Retinal pigment epithelial cell (primary cell): ENCODE measurements around the gene FRMPD1.

Experiments used
- DNase-seq: peaks from one replicate; pipeline ENCODE4 v3.0.0-alpha.2; 2010; ENCODE audit warnings: low read depth
- H3K4me3 ChIP-seq: 2 replicates; pipeline ENCODE4 v1.5.1; 2011; ENCODE audit warnings: mild to moderate bottlenecking, low read length, control low read depth, moderate library complexity
- TF ChIP-seq, protein P1 (sequence below): conservative IDR thresholded peaks from 2 replicates; pipeline ENCODE4 v1.5.1; 2011; ENCODE audit warnings: low read depth, low read length, control low read depth, inconsistent platforms

Gene FRMPD1

DNA sequence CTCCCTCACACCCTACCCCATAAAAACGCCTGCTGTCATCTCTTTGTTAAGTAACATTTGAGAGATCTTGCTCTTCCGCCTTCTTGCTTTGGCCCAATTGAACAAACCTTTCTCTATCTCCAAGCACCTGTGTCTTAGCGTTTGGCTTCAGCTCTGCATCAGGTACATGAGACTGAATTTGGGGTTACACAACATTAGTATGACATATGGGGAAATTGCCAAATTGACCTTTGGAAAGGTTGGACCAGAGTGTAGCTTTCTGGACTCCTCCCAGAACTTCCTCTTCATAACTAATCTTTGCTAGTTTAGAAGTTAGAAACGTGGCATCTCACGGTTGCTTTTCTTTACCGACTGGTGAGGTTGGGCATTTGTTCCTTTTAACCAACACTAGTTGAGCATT lies 137.6 kb downstream of the FRMPD1 start:
- DNase-seq: no peak
- TF ChIP-seq, protein P1, sequence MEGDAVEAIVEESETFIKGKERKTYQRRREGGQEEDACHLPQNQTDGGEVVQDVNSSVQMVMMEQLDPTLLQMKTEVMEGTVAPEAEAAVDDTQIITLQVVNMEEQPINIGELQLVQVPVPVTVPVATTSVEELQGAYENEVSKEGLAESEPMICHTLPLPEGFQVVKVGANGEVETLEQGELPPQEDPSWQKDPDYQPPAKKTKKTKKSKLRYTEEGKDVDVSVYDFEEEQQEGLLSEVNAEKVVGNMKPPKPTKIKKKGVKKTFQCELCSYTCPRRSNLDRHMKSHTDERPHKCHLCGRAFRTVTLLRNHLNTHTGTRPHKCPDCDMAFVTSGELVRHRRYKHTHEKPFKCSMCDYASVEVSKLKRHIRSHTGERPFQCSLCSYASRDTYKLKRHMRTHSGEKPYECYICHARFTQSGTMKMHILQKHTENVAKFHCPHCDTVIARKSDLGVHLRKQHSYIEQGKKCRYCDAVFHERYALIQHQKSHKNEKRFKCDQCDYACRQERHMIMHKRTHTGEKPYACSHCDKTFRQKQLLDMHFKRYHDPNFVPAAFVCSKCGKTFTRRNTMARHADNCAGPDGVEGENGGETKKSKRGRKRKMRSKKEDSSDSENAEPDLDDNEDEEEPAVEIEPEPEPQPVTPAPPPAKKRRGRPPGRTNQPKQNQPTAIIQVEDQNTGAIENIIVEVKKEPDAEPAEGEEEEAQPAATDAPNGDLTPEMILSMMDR: no peak
- no peak overlapping the region for H3K4me3 ChIP-seq

DNA sequence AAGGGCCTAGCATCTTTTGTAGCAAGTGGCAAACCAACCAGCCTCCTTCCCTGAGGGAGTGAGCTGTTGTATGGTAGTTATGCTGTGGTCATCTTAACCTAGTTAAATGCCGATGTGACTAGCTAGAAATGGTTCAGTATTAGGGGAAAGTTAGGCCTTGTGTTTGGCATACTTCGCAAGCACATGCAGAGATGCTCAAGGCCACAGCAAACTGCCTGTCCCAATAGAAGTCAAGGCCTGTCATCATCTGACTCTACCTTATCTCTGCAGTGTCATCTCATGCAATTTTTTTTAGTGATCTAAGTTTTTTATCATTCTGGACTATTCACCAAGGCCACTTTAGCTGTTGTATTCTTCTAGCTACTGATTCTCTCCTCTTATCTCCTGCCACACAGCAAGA lies 139.3 kb downstream of the FRMPD1 start:
- no peak overlapping the region for H3K4me3 ChIP-seq
- TF ChIP-seq, protein P1: no peak
- no peak for DNase-seq

DNA sequence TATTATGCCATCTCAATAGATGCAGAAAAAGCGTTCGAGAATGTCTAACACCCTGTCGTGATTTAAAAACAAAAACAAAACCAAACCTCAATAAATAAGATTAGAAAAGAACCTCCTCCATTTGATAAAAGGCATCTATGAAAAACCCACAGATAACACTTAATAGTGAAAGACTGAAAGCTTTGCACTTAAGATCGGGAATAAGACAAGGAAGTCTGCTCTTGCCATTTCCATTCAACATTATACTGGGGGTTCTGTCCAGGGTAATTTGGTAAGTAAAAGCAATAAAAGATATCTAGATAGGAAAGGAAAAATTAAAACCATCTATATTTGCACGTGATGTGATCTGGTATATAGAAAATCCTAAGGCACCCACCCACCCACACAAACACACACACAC lies 141.4 kb downstream of the FRMPD1 start:
- no peak for DNase-seq
- TF ChIP-seq, protein P1: no peak
- no peak overlapping the region for H3K4me3 ChIP-seq

DNA sequence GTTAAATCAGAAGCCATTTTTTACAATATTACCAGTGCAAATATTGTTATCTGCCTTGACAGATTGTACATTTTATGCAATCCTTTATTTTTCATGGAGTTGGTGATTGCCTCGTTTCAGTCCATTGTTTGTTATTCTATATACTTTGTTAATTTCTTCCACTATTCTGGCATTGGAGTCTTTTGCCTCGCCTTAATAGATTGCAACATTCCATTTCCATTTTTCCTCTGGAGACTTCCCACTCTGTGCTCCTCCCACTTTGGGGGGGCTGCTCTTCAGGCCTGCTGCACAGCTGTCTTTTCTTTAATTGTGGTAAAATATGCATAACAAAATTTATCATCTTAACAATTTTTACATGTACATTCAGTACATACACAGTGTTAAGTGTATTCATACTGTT lies 145.5 kb downstream of the FRMPD1 start:
- no peak overlapping the region for H3K4me3 ChIP-seq
- no peak for DNase-seq
- TF ChIP-seq, protein P1: no peak
